Smooth muscle cell (in vitro differentiated cells): ENCODE data around the gene ELK3. TPM values are rescaled to one million over a fixed set of nuclear protein-coding genes. Genes with fewer than 3 reads are reported as not detected.

Experiments
- DNase-seq: peaks from one replicate; lab custom pipeline; 2025; ENCODE audit not compliant: unreplicated experiment; lab: John Stamatoyannopoulos, UW
- H2AFZ ChIP-seq: fragments of 200-600 bp; sonication (generic); 2 replicates; pipeline ENCODE4 v1.6.0; 2016; ENCODE audit warnings: antibody characterized with exemption, low read depth, mild to moderate bottlenecking
- H3F3A ChIP-seq: fragments of 200-600 bp; sonication (generic); 2 replicates; pipeline ENCODE4 v1.6.0; 2017; ENCODE audit warnings: antibody characterized with exemption, low read depth
- H3K27ac ChIP-seq: fragments of 200-600 bp; sonication (generic); 2 replicates; pipeline ENCODE4 v1.5.1; 2016; ENCODE audit warnings: low read depth, mild to moderate bottlenecking
- H3K27me3 ChIP-seq: fragments of 200-600 bp; sonication (generic); 2 replicates; pipeline ENCODE4 v1.6.1; 2016; ENCODE audit warnings: low read depth, mild to moderate bottlenecking
- H3K36me3 ChIP-seq: fragments of 200-600 bp; sonication (generic); 2 replicates; pipeline ENCODE4 v1.5.1; 2016; ENCODE audit warnings: low read depth
- H3K4me1 ChIP-seq: fragments of 200-600 bp; sonication (generic); 2 replicates; pipeline ENCODE4 v1.5.1; 2016; ENCODE audit warnings: low read depth
- H3K4me2 ChIP-seq: fragments of 200-600 bp; sonication (generic); 2 replicates; pipeline ENCODE4 v1.6.0; 2016; ENCODE audit warnings: mild to moderate bottlenecking
- H3K4me3 ChIP-seq: fragments of 200-600 bp; sonication (generic); 2 replicates; pipeline ENCODE4 v1.5.1; 2016; ENCODE audit warnings: mild to moderate bottlenecking
- H3K79me2 ChIP-seq: fragments of 200-600 bp; sonication (generic); 2 replicates; pipeline ENCODE4 v1.6.0; 2016; ENCODE audit warnings: low read depth, mild to moderate bottlenecking
- H3K9ac ChIP-seq: fragments of 200-600 bp; sonication (generic); 2 replicates; pipeline ENCODE4 v1.6.0; 2016; ENCODE audit warnings: low read depth
- H3K9me3 ChIP-seq: fragments of 200-600 bp; sonication (generic); replicated peaks from 2 replicates; pipeline ENCODE4 v1.5.1; 2016; ENCODE audit warnings: low read depth
- H4K20me1 ChIP-seq: fragments of 200-600 bp; sonication (generic); 2 replicates; pipeline ENCODE4 v1.6.0; 2016; ENCODE audit warnings: low read depth
- whole genome bisulfite sequencing: methylation state at CpG from one replicate; pipeline ENCODE4 v1.1.7; 2016; ENCODE audit warnings: low lambda C conversion rate; 5-methylcytosine and 5-hydroxymethylcytosine counted together
- polyA plus RNA-seq: library from polyadenylated mRNA; unstranded; fragments of >200 nt; fragmentation: Nextera tagmentation; extraction: Ambion mirVana; gene quantifications from 2 replicates; pipeline ENCODE4 v1.2.1, GENCODE V29; 2016
- total RNA-seq: library from RNA; depleted of rRNA; stranded (reverse); fragments of >200 nt; gene quantifications from 2 replicates; pipeline ENCODE4 v1.2.3, GENCODE V29; 2014
- TF ChIP-seq, protein P1 (sequence below): fragments of 200-600 bp; sonication (generic); IDR thresholded peaks from 2 replicates; pipeline ENCODE4 v1.5.1; 2017; ENCODE audit warnings: borderline replicate concordance, mild to moderate bottlenecking, antibody characterized with exemption; ENCODE audit not compliant: insufficient read depth, poor library complexity, severe bottlenecking

Gene ELK3
- total and polyA plus RNA-seq, 2 experiments from 2014 or later, result 43.1 to 44.3 TPM

DNA sequence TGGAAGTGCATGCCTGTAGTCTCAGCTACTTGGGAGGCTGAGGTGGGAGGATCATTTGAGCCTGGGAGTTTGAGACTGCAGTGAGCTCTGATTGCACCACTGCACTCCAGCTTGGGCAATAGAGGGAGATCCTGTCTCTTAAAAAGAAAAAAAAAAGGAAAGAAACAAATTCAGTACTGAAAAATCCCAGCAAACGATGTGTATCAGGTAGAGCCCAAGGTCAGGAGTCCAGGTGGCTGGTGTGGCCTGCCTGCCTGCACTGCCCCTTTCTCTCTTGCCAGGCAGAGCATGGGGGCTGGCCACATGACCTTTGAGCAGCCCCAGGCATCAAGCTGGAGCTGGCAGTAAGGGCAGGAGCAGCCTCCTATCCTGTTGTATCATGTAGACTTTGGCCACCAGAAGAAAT is 31.8 kb downstream of the ELK3 start:
- H3K27me3 ChIP-seq, result no peaks in the 10 kb centered on the region
- no peak overlapping the region for H3K4me3 ChIP-seq
- 100% methylated on average over 1 of the region's 1 CpG for WGBS
- no peak overlapping the region for H3K9ac ChIP-seq
- H3K4me2 ChIP-seq, result no peak overlapping the region
- H3F3A ChIP-seq, result no peaks in the 10 kb centered on the region
- H3K4me1 ChIP-seq, result peaks cover 4% of the 10 kb centered on the region
- H3K36me3 ChIP-seq, result no peaks in the 10 kb centered on the region
- no peak for DNase-seq
- H4K20me1 ChIP-seq, result peaks cover 96% of the 10 kb centered on the region
- H3K9me3 ChIP-seq, result no peaks in the 10 kb centered on the region
- no peak overlapping the region for H2AFZ ChIP-seq
- peaks cover 61% of the 10 kb centered on the region for H3K79me2 ChIP-seq
- TF ChIP-seq, protein P1, sequence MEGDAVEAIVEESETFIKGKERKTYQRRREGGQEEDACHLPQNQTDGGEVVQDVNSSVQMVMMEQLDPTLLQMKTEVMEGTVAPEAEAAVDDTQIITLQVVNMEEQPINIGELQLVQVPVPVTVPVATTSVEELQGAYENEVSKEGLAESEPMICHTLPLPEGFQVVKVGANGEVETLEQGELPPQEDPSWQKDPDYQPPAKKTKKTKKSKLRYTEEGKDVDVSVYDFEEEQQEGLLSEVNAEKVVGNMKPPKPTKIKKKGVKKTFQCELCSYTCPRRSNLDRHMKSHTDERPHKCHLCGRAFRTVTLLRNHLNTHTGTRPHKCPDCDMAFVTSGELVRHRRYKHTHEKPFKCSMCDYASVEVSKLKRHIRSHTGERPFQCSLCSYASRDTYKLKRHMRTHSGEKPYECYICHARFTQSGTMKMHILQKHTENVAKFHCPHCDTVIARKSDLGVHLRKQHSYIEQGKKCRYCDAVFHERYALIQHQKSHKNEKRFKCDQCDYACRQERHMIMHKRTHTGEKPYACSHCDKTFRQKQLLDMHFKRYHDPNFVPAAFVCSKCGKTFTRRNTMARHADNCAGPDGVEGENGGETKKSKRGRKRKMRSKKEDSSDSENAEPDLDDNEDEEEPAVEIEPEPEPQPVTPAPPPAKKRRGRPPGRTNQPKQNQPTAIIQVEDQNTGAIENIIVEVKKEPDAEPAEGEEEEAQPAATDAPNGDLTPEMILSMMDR, result no peak
- H3K27ac ChIP-seq, result no peak overlapping the region

DNA sequence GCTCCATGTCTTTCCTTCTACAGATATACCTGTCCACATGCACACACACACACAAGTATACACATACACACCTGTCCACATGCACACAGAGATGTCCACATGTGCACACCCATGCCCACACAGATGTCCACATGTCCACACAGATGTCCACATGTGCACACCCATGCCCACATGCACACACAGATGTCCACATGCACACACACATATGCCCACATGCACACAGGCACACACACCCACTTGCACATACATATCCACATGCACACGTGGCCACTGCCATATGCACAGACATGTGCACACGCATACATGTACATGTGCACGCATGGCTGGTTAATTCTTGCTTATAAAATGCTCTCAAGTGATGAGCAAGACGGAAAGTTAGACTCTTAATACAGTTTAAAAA is 32.2 kb downstream of the ELK3 start:
- TF ChIP-seq, protein P1, result no peak
- Histone ChIP-seq H3K4me1 (peaks cover 4% of the 10 kb centered on the region), H3K4me3 (no peak overlapping the region), H3K9ac (no peak overlapping the region), H3K9me3 (no peaks in the 10 kb centered on the region), H3K27ac (no peak overlapping the region), H3K79me2 (peaks cover 63% of the 10 kb centered on the region), H2AFZ (no peak overlapping the region), H4K20me1 (peaks cover 96% of the 10 kb centered on the region), H3K36me3 (no peaks in the 10 kb centered on the region), H3K27me3 (no peaks in the 10 kb centered on the region), H3F3A (no peaks in the 10 kb centered on the region), H3K4me2 (no peak overlapping the region)
- WGBS, result 96% methylated on average over 4 of the region's 4 CpGs
- DNase-seq, result no peak

DNA sequence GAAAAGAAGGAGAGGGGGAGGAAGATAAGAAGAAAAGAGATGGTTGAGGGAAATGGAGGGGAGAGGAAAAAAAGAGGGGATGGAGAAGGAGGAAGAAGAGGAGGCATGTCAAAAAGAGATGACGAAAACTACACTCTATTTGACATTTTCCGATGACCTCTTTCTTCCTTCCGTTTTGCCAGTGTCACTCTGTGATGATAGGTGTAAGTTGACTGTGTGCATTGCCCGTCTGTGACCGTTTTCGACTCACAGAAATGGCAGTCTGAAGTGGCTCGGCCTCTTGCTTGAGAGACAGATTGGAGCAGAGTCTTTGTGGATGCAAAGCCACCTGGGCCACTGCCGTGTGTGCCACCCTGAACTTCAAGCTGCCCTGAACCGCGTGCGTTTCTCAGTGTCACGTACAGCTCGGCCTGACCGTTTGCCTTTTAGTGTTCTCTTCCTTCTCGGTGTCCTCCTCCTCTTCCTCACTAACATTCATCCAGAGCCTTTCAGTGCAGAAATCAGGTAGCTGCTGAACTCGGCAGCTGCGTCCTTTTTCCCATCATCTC is 32.7 kb downstream of the ELK3 start:
- Histone ChIP-seq H3K9me3 (no peaks in the 10 kb centered on the region), H3K36me3 (no peaks in the 10 kb centered on the region), H3K4me3 (no peak overlapping the region), H4K20me1 (peaks cover 96% of the 10 kb centered on the region), H3K27ac (no peak overlapping the region), H3F3A (no peaks in the 10 kb centered on the region), H3K9ac (no peak overlapping the region), H3K4me1 (peaks cover 4% of the 10 kb centered on the region), H2AFZ (no peak overlapping the region), H3K4me2 (no peak overlapping the region), H3K79me2 (peaks cover 63% of the 10 kb centered on the region), H3K27me3 (no peaks in the 10 kb centered on the region)
- TF ChIP-seq, protein P1, result no peak
- 96% methylated on average over 17 of the region's 17 CpGs for WGBS
- DNase-seq, result no peak
